Nephron (organoid): ENCODE measurements around the gene CYTH4.

Experiments
- H3K27ac Mint-ChIP-seq, 3 experiments: 2 replicates each; pipeline ENCODE4 v1.8.0; 2020; ENCODE audit warnings: mixed read lengths in 3 of 3, mild to moderate bottlenecking in 2 of 3, moderate library complexity in 1 of 3
- H3K27me3 Mint-ChIP-seq: 2 replicates; pipeline ENCODE4 v1.8.0; 2021; ENCODE audit warnings: low read depth, mild to moderate bottlenecking, moderate library complexity, mixed read lengths
- H3K36me3 Mint-ChIP-seq: 2 replicates; pipeline ENCODE4 v1.8.0; 2020; ENCODE audit warnings: low read depth, mixed read lengths
- H3K4me1 Mint-ChIP-seq: 2 replicates; pipeline ENCODE4 v1.8.0; 2020; ENCODE audit warnings: mixed read lengths
- H3K4me3 Mint-ChIP-seq, 3 experiments: 2 replicates each; pipeline ENCODE4 v1.8.0; 2020; ENCODE audit warnings: mild to moderate bottlenecking in 3 of 3, mixed read lengths in 3 of 3, moderate library complexity in 2 of 3
- H3K9me3 Mint-ChIP-seq: 2 replicates; pipeline ENCODE4 v1.8.0; 2020; ENCODE audit warnings: mixed read lengths
- TF ChIP-seq, protein P1 (sequence below), 3 experiments: fragments of 200-600 bp; sonication (generic); IDR thresholded peaks; one replicate each; pipeline ENCODE4 v1.5.0; 2021; ENCODE audit warnings: antibody characterized with exemption in 3 of 3; ENCODE audit not compliant: unreplicated experiment in 3 of 3

The CYTH4 gene

DNA sequence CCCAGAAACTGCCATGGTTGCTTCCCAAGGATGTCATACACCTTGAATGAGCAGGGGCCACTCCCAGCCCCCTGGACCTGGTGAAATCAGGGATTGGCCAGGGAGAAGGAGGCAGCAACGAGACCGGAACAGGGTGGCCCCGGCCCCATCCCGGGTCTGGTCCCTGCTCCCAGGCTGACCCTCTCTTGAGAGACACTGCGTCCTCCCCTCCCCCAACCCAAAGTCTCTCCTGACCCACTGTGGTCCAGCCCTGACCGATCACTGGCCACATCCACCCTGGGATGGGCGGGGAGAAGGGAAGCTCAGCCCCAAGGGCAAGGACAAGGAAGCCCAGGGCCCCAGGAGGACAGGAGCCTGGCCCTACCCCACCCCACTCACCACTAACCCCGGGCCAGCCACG is 12.4 kb downstream of the CYTH4 start:
- Mint-ChIP-seq H3K4me3 (no peak overlapping the region), H3K36me3 (no peaks in the 10 kb centered on the region), H3K27ac (no peak overlapping the region), H3K9me3 (no peaks in the 10 kb centered on the region), H3K27me3 (peaks cover 11% of the 10 kb centered on the region), H3K4me1 (peaks cover 16% of the 10 kb centered on the region)
- TF ChIP-seq, protein P1, sequence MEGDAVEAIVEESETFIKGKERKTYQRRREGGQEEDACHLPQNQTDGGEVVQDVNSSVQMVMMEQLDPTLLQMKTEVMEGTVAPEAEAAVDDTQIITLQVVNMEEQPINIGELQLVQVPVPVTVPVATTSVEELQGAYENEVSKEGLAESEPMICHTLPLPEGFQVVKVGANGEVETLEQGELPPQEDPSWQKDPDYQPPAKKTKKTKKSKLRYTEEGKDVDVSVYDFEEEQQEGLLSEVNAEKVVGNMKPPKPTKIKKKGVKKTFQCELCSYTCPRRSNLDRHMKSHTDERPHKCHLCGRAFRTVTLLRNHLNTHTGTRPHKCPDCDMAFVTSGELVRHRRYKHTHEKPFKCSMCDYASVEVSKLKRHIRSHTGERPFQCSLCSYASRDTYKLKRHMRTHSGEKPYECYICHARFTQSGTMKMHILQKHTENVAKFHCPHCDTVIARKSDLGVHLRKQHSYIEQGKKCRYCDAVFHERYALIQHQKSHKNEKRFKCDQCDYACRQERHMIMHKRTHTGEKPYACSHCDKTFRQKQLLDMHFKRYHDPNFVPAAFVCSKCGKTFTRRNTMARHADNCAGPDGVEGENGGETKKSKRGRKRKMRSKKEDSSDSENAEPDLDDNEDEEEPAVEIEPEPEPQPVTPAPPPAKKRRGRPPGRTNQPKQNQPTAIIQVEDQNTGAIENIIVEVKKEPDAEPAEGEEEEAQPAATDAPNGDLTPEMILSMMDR (IDR thresholded peaks at IDR 0.05; ENCODE audit: unreplicated experiment in 3 of 3) = no peak

DNA sequence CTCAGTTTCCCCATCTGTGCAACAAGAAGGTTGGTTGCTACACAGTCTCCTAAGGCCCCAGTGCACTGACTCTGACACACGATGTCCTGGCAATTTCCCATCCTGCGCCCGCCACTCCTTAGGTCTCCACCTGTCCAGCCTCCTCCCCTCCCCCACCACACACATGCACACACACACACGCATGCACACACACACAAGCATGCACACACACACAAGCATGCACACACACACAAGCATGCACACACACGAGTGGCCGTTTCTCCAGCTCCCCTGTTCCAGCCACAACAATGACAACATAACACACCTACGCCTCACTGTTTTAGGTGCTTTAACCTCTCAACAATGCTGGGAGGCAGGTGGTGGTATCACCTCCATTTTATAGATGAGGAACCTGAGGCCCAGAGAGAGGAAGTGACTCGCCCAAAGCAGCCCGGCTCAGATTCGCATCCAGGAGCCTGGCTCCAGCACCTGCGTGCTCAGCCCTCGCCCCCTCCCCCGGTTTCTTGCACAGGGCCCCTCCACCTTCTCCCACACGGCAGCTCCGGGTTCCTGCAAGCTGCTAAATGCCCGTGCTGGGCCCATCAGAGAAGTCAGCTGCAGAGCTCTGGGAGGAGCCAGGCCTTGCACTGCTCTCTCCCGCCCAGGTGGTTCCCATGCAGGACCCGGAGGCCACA is 13.0 kb downstream of the CYTH4 start:
- TF ChIP-seq, protein P1 (IDR thresholded peaks at IDR 0.05; ENCODE audit: unreplicated experiment in 3 of 3) = no peak
- Mint-ChIP-seq H3K9me3 (no peaks in the 10 kb centered on the region), H3K27me3 (peaks cover 7% of the 10 kb centered on the region), H3K36me3 (no peaks in the 10 kb centered on the region), H3K4me3 (no peak overlapping the region), H3K4me1 (peaks cover 11% of the 10 kb centered on the region), H3K27ac (no peak overlapping the region)

DNA sequence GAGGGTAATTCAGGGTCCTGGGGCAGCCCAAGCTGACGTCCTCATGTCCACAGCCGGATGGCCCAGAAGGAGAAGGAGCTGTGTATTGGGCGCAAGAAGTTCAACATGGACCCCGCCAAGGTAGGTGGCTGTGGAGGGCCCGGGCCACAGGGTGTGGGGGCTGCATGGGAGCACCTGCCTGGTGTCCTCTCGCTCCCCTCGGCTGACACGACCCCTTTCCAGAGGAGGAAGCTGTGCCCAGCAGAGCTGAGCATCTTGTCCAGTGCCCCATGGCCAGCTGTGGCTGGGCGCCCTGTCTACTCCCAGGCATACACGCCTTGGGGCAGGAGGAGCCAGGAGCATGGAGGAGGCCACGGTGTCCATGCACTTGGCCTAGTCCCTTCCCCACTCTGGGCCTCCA is 13.6 kb downstream of the CYTH4 start:
- TF ChIP-seq, protein P1 (IDR thresholded peaks at IDR 0.05; ENCODE audit: unreplicated experiment in 3 of 3) = no peak
- Mint-ChIP-seq H3K4me1 (peaks cover 5% of the 10 kb centered on the region), H3K27me3 (peaks cover 4% of the 10 kb centered on the region), H3K27ac (no peak overlapping the region), H3K4me3 (no peak overlapping the region), H3K9me3 (no peaks in the 10 kb centered on the region), H3K36me3 (no peaks in the 10 kb centered on the region)

DNA sequence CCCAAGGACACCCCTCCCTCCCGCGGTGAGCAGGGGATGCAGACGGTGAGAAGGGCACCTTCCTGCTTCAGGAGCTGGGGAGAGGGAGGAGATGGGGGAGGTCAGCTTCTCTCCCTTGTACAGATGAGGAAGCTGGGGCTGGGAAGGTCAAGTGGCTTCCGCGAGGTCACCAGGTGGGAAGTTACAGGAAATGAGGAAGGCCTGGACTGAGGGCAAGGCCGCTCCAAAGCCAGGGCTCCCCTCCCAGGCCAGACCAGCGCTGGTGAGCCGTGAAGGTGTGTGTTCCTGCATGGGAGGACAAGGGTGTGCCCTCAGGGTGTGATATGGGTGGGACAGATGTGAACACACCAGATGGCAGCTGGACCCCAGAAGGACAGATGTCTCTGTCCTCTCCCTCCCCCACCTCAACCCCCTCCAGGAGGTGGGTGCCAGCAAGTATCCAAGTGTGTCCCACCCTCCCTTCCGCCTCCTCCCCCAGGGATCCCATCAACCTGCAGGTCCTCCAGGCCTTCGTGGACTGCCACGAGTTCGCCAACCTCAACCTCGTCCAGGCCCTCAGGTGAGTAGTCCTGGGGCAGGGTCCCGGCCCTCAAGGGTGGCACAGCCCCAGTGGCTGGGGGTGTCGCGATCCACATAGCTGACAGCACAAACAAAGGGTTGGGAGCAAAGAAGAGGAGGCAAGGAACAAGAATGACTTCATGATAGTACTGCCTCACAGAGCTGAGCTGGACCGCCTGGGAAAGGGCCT is 16.6 kb downstream of the CYTH4 start:
- no peak overlapping the region for H3K4me3 Mint-ChIP-seq
- H3K9me3 Mint-ChIP-seq = no peaks in the 10 kb centered on the region
- H3K4me1 Mint-ChIP-seq = peaks cover 10% of the 10 kb centered on the region
- H3K36me3 Mint-ChIP-seq = no peaks in the 10 kb centered on the region
- no peak overlapping the region for H3K27ac Mint-ChIP-seq
- TF ChIP-seq, protein P1 (IDR thresholded peaks at IDR 0.05; ENCODE audit: unreplicated experiment in 3 of 3) = no peak
- peaks cover 9% of the 10 kb centered on the region for H3K27me3 Mint-ChIP-seq

DNA sequence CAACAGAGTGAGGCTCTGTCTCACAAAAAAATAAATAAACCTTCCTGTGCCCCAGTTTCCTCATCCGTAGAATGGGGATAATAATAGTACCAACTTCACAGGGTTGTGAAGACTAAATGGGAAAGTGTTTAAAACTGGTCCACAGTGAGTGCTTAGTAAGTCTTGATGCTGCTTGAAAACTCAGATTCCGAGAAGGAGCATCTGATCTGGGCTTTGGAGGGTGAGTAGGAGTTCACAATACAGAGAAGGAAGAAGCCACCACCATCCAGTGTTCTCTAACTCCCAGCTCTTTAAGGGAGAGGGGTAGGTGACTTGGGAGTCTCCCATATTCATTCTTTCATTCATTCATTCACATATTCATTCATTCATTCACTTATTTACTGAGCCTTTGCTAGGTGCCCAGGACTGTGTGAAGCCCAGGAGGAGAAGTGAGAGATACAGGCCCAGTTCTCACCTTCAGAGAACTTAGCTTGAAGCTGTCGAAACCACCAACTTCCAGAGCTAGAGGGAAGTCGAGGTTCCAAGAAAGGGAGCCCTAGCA is 17.7 kb downstream of the CYTH4 start:
- TF ChIP-seq, protein P1 (IDR thresholded peaks at IDR 0.05; ENCODE audit: unreplicated experiment in 3 of 3) = no peak
- no peak overlapping the region for H3K27ac Mint-ChIP-seq
- no peaks in the 10 kb centered on the region for H3K36me3 Mint-ChIP-seq
- H3K4me1 Mint-ChIP-seq = peaks cover 12% of the 10 kb centered on the region
- H3K27me3 Mint-ChIP-seq = peaks cover 9% of the 10 kb centered on the region
- H3K9me3 Mint-ChIP-seq = no peaks in the 10 kb centered on the region
- no peak overlapping the region for H3K4me3 Mint-ChIP-seq
